GM19099 (cell line): ENCODE data around the gene APLF.

Experiments used
- POLR2A ChIP-seq: IDR thresholded peaks from 3 replicates; pipeline ENCODE4 v1.6.1; 2011; ENCODE audit warnings: low read depth; ENCODE audit not compliant: insufficient read length; ENCODE audit errors: extremely low read depth

Gene APLF

GRCh38 chr2:68588589-68588988 is 121.2 kb downstream of the APLF start:
- no peak for TF ChIP-seq POLR2A

GRCh38 chr2:68589963-68590362 is 122.6 kb downstream of the APLF start:
- TF ChIP-seq POLR2A, result no peak

- no peak for TF ChIP-seq POLR2A
Measured at GRCh38 chr2:68590702-68591101, 123.3 kb downstream of the APLF start.

GRCh38 chr2:68591225-68591624 is 123.8 kb downstream of the APLF start:
- no peak for TF ChIP-seq POLR2A

- no peak for TF ChIP-seq POLR2A
Measured at GRCh38 chr2:68594041-68594440, 126.7 kb downstream of the APLF start.

GRCh38 chr2:68594674-68595492 is 127.5 kb downstream of the APLF start:
- TF ChIP-seq POLR2A, result no peak

- TF ChIP-seq POLR2A, result no peak
Measured at GRCh38 chr2:68603059-68603458, 135.7 kb downstream of the APLF start.

- TF ChIP-seq POLR2A, result no peak
Measured at GRCh38 chr2:68604077-68604476, 136.7 kb downstream of the APLF start.

- TF ChIP-seq POLR2A, result no peak
Measured at GRCh38 chr2:68605939-68606338, 138.6 kb downstream of the APLF start.

- no peak for TF ChIP-seq POLR2A
Measured at GRCh38 chr2:68606759-68607158, 139.4 kb downstream of the APLF start.

- no peak for TF ChIP-seq POLR2A
Measured at GRCh38 chr2:68607837-68608236, 140.5 kb downstream of the APLF start.

GRCh38 chr2:68612765-68613519 is 145.6 kb downstream of the APLF start:
- TF ChIP-seq POLR2A, result no peak

- TF ChIP-seq POLR2A, result no peak
Measured at GRCh38 chr2:68620772-68621171, 153.4 kb downstream of the APLF start.

GRCh38 chr2:68623820-68624219 is 156.4 kb downstream of the APLF start:
- TF ChIP-seq POLR2A, result no peak

- TF ChIP-seq POLR2A, result no peak
Measured at GRCh38 chr2:68627615-68628014, 160.2 kb downstream of the APLF start.
